PFSK-1 (cell line): ENCODE results near the gene BAG2.

Experiments
- REST ChIP-seq, 2 experiments: IDR thresholded peaks; 2 replicates each; pipeline versions ENCODE4 v1.6.1 to v1.8.0; 2011 to 2012; ENCODE audit warnings: low read depth in 2 of 2, low read length in 2 of 2, control low read depth in 1 of 2, inconsistent platforms in 1 of 2, mild to moderate bottlenecking in 1 of 2, moderate library complexity in 1 of 2; ENCODE audit not compliant: insufficient read depth in 1 of 2
- TAF1 ChIP-seq: IDR thresholded peaks from 2 replicates; pipeline ENCODE4 v1.6.1; 2012; ENCODE audit warnings: low read length, control low read depth, borderline replicate concordance; ENCODE audit not compliant: insufficient read depth

- no peak for TF ChIP-seq REST (IDR thresholded peaks at IDR 0.05; ENCODE audit: insufficient read depth in 1 of 2, low read depth in 2 of 2, low read length in 2 of 2)
- no peak for TF ChIP-seq TAF1
These were observed 8.5 kb downstream of the BAG2 start for GRCh38 chr6:57180596-57180995.
